Testis (tissue), 3 donors: ENCODE data around the gene THRB. TPM values are rescaled to one million over a fixed set of nuclear protein-coding genes. Genes with fewer than 3 reads are reported as not detected.

Source experiments
- DNase-seq: peaks from one replicate; pipeline ENCODE4 v3.0.0-alpha.2; 2019
- H3K27ac ChIP-seq, 2 donors: fragments of 200-600 bp; sonication (generic); one replicate each; pipeline ENCODE4 v1.5.1; 2019
- H3K27me3 ChIP-seq: fragments of 200-600 bp; sonication (generic); one replicate; pipeline ENCODE4 v1.5.1; 2019
- H3K36me3 ChIP-seq: fragments of 200-600 bp; sonication (generic); one replicate; pipeline ENCODE4 v1.5.1; 2017; ENCODE audit warnings: low read depth; ENCODE audit errors: missing control alignments
- H3K4me1 ChIP-seq: fragments of 200-600 bp; sonication (generic); one replicate; pipeline ENCODE4 v1.5.1; 2019
- H3K4me3 ChIP-seq, 2 donors: fragments of 200-600 bp; sonication (generic); one replicate each; pipeline ENCODE4 v1.5.1; 2017 to 2019
- H3K9me3 ChIP-seq: fragments of 200-600 bp; sonication (generic); one replicate; pipeline ENCODE4 v1.5.1; 2017
- POLR2A ChIP-seq: fragments of 450-650 bp; IDR thresholded peaks from one replicate; pipeline ENCODE4 v1.6.1; 2017; ENCODE audit warnings: antibody characterized with exemption, mild to moderate bottlenecking, moderate library complexity
- WGBS, 2 donors: methylation state at CpG; one replicate each; pipeline ENCODE4 v1.1.5; 2018; 5-methylcytosine and 5-hydroxymethylcytosine counted together
- intact Hi-C: fragments of 100-400 bp; cut with DNase I; formaldehyde crosslinking; loops from one replicate; pipeline ENCODE4 v1.15.1; 2023; ENCODE audit warnings: low total_unique reads
- polyA plus RNA-seq: library from polyadenylated mRNA; stranded (reverse); fragments of 350-450 nt; fragmentation: Illumina TruSeq; extraction: RNeasy Lipid Tissue Mini Kit (QIAGEN cat#74804); gene quantifications from one replicate; pipeline ENCODE4 v1.2.3, GENCODE V29; 2014; ENCODE audit warnings: low read depth, low replicate concordance; ENCODE audit not compliant: insufficient read depth
- total RNA-seq, 2 donors: library from RNA; depleted of rRNA; stranded (reverse); fragments of >200 nt; gene quantifications; one replicate each; pipeline ENCODE4 v1.2.3, GENCODE V29; 2016
- TF ChIP-seq, protein P1 (sequence below), 3 experiments: fragments of 450-650 bp in 2 of 3; fragments of 200-600 bp in 1 of 3; sonication (generic) in 1 of 3; IDR thresholded peaks; one replicate each; pipeline ENCODE4 v1.5.1; 2016 to 2019; ENCODE audit warnings: antibody characterized with exemption in 3 of 3, mild to moderate bottlenecking in 2 of 3, moderate library complexity in 1 of 3

The THRB gene
- total and polyA plus RNA-seq, 3 donors from 2014 or later = 1.3 to 2.0 (median 1.4) TPM

DNA sequence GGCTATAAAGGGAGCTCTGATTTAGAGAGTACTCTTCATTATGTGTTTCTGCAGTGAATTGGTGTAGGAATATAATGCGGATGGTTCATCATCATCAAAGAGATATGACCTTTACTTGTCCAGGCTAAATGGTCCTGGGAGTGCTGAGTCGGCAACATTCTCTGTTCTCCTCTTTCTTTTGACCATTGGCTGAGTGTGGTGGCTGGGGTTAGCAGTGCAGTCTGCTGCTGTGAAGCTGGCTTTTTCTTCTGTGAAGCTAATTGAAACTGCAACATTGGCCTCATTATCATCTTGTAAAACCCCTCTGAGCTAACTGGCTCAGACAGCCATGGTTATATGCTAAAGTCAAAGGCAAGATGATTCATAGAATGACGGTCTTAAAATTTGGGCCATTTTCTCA lies 83.8 kb downstream of the THRB start:
- Histone ChIP-seq H3K4me3 (no peak overlapping the region), H3K9me3 (no peaks in the 10 kb centered on the region), H3K27ac (no peak overlapping the region), H3K27me3 (no peaks in the 10 kb centered on the region), H3K4me1 (no peaks in the 10 kb centered on the region), H3K36me3 (no peaks in the 10 kb centered on the region)
- WGBS, 2 donors = 85 to 89% methylated on average over 3 of the region's 3 CpGs
- TF ChIP-seq POLR2A = no peak
- TF ChIP-seq, protein P1, sequence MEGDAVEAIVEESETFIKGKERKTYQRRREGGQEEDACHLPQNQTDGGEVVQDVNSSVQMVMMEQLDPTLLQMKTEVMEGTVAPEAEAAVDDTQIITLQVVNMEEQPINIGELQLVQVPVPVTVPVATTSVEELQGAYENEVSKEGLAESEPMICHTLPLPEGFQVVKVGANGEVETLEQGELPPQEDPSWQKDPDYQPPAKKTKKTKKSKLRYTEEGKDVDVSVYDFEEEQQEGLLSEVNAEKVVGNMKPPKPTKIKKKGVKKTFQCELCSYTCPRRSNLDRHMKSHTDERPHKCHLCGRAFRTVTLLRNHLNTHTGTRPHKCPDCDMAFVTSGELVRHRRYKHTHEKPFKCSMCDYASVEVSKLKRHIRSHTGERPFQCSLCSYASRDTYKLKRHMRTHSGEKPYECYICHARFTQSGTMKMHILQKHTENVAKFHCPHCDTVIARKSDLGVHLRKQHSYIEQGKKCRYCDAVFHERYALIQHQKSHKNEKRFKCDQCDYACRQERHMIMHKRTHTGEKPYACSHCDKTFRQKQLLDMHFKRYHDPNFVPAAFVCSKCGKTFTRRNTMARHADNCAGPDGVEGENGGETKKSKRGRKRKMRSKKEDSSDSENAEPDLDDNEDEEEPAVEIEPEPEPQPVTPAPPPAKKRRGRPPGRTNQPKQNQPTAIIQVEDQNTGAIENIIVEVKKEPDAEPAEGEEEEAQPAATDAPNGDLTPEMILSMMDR (IDR thresholded peaks at IDR 0.05) = no peak
- intact Hi-C loops = no loop called here
- DNase-seq = no peak

GRCh38 chr3:24407980-24408680 lies 86.5 kb downstream of the THRB start:
- TF ChIP-seq, protein P1 (IDR thresholded peaks at IDR 0.05) = no peak
- TF ChIP-seq POLR2A = no peak
- Histone ChIP-seq H3K27me3 (no peaks in the 10 kb centered on the region), H3K9me3 (no peaks in the 10 kb centered on the region), H3K27ac (no peak overlapping the region), H3K4me1 (no peaks in the 10 kb centered on the region), H3K4me3 (no peak overlapping the region), H3K36me3 (no peaks in the 10 kb centered on the region)
- intact Hi-C loops = no loop called here
- DNase-seq = no peak
- 61 to 63% methylated on average over 3 of the region's 3 CpGs for WGBS, 2 donors

DNA sequence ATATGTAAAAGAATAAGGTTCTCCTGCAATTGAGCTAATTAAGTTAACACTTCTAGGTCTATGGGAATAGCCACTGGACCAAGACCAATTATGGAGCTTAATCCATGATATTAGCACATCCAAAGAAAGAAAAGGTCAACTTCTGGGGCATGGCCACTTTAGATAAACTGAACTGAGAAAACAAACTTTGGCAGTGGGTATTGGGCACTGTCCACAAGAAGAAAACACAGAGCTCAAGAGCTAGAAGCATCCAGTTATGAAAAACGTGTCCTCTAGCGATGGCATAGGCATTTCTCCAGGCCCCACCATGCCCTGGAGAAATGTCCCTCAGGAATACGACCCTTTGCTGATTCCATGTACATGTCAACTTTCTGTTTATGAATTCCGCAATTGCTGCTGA lies 87.8 kb downstream of the THRB start:
- Histone ChIP-seq H3K4me3 (no peak overlapping the region), H3K27ac (no peak overlapping the region), H3K36me3 (no peaks in the 10 kb centered on the region), H3K9me3 (no peaks in the 10 kb centered on the region), H3K4me1 (no peaks in the 10 kb centered on the region), H3K27me3 (no peaks in the 10 kb centered on the region)
- intact Hi-C loops = no loop called here
- WGBS, 2 donors = 89 to 93% methylated on average over 4 of the region's 4 CpGs
- TF ChIP-seq POLR2A = no peak
- TF ChIP-seq, protein P1 (IDR thresholded peaks at IDR 0.05) = no peak
- no peak for DNase-seq

- Histone ChIP-seq H3K4me1 (no peaks in the 10 kb centered on the region), H3K9me3 (no peaks in the 10 kb centered on the region), H3K4me3 (no peak overlapping the region), H3K36me3 (no peaks in the 10 kb centered on the region), H3K27ac (no peak overlapping the region), H3K27me3 (no peaks in the 10 kb centered on the region)
- TF ChIP-seq POLR2A = no peak
- TF ChIP-seq, protein P1 (IDR thresholded peaks at IDR 0.05) = no peak
- 87 to 92% methylated on average over 4 of the region's 4 CpGs for whole genome bisulfite sequencing, 2 donors
- no peak for DNase-seq
- intact Hi-C loops = no loop called here
Observed at GRCh38 chr3:24405057-24405456, 89.6 kb downstream of the THRB start.

GRCh38 chr3:24401811-24402185 lies 92.9 kb downstream of the THRB start:
- intact Hi-C loops = no loop called here
- H3K36me3 ChIP-seq = no peaks in the 10 kb centered on the region
- no peaks in the 10 kb centered on the region for H3K27me3 ChIP-seq
- H3K4me1 ChIP-seq = no peaks in the 10 kb centered on the region
- no peak overlapping the region for H3K4me3 ChIP-seq
- no peaks in the 10 kb centered on the region for H3K9me3 ChIP-seq
- TF ChIP-seq, protein P1 (IDR thresholded peaks at IDR 0.05) = no peak
- no peak for TF ChIP-seq POLR2A
- no peak overlapping the region for H3K27ac ChIP-seq
- no peak for DNase-seq
- WGBS, 2 donors = 50 to 100% methylated on average over 1 to 2 of the region's 2 CpGs
